Measurements from ENCODE around the gene PARD3.
"Not testable (repeated sequence)": the region's sequence is repeated elsewhere in the genome, so short reads cannot be mapped to it uniquely, and the experiment has no call there.

Gene PARD3

DNA sequence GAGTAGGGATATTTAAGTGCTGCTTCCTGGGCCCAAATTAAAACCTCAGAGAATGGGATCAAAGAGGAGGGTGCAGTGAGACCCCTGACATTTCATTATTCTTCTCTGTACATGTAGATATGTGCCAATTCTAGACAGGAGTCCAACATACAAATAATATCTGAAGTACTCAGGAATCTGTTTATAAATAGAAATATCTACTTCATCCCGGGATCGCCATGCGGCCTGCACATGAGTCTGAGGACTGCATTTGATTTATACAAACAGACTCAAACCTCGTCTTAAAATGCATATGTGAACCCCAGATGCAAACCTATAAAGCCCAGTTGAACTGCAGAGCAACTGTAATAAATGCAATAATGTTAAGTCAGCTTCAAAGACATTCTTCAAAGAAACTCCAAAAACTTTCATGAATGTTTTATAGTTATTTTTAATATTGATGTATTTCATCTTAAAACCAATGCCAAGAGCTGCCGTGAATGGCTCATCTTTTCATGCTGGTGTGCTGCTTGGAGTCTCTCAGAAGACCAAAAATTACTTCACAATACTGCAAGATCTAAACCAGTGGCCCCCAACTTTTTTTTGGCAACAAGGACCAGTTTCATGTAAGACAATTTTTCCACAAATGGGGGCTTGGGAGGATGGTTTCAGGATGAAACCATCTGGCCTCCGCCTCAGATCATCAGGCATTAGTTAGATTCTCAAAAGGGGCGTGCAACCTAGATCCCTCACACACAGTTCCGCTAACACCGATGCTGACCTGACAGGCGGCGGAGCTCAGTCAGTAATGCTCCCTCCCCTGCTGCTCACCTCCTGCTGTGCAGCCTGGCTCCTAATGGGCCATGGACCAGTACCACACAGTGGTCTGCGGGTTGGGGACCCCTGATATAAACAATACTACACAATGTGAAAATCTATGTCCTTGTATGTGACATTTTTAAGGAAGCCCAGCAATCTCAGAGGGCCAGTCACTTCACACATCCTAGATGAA lies 166.9 kb downstream of the PARD3 start:
- no peaks in the 10 kb centered on the region for H3K27me3 ChIP-seq (ENCODE audit: control insufficient read depth, insufficient read depth, low read length)
- H3K4me1 ChIP-seq: no peaks in the 10 kb centered on the region
- no peak overlapping the region for H3K9ac ChIP-seq
- peaks cover 17% of the 10 kb centered on the region for H3K79me2 ChIP-seq
- H3K9me3 ChIP-seq (ENCODE audit: control insufficient read depth, low read length): no peaks in the 10 kb centered on the region
- H3K27ac ChIP-seq: no peak overlapping the region
- H3K36me3 ChIP-seq (ENCODE audit: control insufficient read depth, insufficient read depth, low read length): no peaks in the 10 kb centered on the region
- TF ChIP-seq, protein P1, sequence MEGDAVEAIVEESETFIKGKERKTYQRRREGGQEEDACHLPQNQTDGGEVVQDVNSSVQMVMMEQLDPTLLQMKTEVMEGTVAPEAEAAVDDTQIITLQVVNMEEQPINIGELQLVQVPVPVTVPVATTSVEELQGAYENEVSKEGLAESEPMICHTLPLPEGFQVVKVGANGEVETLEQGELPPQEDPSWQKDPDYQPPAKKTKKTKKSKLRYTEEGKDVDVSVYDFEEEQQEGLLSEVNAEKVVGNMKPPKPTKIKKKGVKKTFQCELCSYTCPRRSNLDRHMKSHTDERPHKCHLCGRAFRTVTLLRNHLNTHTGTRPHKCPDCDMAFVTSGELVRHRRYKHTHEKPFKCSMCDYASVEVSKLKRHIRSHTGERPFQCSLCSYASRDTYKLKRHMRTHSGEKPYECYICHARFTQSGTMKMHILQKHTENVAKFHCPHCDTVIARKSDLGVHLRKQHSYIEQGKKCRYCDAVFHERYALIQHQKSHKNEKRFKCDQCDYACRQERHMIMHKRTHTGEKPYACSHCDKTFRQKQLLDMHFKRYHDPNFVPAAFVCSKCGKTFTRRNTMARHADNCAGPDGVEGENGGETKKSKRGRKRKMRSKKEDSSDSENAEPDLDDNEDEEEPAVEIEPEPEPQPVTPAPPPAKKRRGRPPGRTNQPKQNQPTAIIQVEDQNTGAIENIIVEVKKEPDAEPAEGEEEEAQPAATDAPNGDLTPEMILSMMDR (IDR thresholded peaks at IDR 0.05): no peak
- no peak overlapping the region for H3K4me3 ChIP-seq (ENCODE audit: low read depth, low read length)
- H3K4me2 ChIP-seq (ENCODE audit: low read length): no peak overlapping the region
- H2AFZ ChIP-seq: no peak overlapping the region

DNA sequence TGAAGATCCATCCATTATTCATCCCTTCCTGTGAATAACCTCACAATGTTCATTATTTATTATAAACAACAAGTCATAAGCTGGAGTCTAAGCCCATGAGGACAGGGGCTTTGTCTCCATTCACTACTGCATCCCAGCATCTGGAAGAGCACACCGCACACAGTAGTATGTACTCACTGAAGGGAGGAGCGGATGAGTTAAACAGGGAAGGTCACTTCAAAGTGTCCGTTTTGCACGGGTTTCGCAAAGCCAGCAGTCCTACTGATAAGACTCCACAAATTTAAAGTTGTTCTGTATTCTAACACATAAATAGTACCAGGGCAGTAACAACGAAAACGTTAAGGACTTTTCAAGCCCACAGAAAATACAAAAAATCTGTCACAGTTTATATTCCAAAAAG lies 167.9 kb downstream of the PARD3 start:
- H3K9me3 ChIP-seq (ENCODE audit: control insufficient read depth, low read length): no peaks in the 10 kb centered on the region
- H3K27me3 ChIP-seq (ENCODE audit: control insufficient read depth, insufficient read depth, low read length): no peaks in the 10 kb centered on the region
- H2AFZ ChIP-seq: no peak overlapping the region
- H3K4me1 ChIP-seq: no peaks in the 10 kb centered on the region
- no peak overlapping the region for H3K9ac ChIP-seq
- H3K4me3 ChIP-seq (ENCODE audit: low read depth, low read length): no peak overlapping the region
- H3K79me2 ChIP-seq: peaks cover 8% of the 10 kb centered on the region
- no peak overlapping the region for H3K4me2 ChIP-seq (ENCODE audit: low read length)
- no peak overlapping the region for H3K27ac ChIP-seq
- TF ChIP-seq, protein P1 (IDR thresholded peaks at IDR 0.05): no peak
- no peaks in the 10 kb centered on the region for H3K36me3 ChIP-seq (ENCODE audit: control insufficient read depth, insufficient read depth, low read length)

DNA sequence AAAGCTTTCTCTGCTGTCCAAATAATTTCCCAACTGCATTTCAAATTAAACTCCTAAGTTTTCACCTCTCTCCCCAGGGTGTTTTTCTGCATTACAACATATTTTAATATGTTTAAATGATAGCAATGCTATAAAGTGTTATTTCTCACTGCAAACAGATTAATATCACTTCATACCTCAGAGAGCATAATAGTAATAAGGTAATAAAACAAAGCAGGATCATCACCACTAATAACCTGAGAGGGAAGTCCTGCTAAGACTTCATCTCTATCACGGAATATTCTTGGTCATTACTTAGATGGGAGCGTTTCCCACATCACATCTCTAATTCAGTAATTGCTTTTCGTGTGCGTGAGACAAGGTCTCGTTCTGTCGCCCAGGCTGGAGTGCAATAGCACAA lies 168.8 kb downstream of the PARD3 start:
- Histone ChIP-seq H3K4me2 (ENCODE audit: low read length) (no peak overlapping the region), H3K36me3 (ENCODE audit: control insufficient read depth, insufficient read depth, low read length) (no peaks in the 10 kb centered on the region), H2AFZ (no peak overlapping the region), H3K9me3 (ENCODE audit: control insufficient read depth, low read length) (no peaks in the 10 kb centered on the region), H3K9ac (no peak overlapping the region), H3K4me3 (ENCODE audit: low read depth, low read length) (no peak overlapping the region), H3K4me1 (no peaks in the 10 kb centered on the region), H3K79me2 (peaks cover 5% of the 10 kb centered on the region), H3K27ac (no peak overlapping the region), H3K27me3 (ENCODE audit: control insufficient read depth, insufficient read depth, low read length) (no peaks in the 10 kb centered on the region)
- TF ChIP-seq, protein P1 (IDR thresholded peaks at IDR 0.05): no peak

DNA sequence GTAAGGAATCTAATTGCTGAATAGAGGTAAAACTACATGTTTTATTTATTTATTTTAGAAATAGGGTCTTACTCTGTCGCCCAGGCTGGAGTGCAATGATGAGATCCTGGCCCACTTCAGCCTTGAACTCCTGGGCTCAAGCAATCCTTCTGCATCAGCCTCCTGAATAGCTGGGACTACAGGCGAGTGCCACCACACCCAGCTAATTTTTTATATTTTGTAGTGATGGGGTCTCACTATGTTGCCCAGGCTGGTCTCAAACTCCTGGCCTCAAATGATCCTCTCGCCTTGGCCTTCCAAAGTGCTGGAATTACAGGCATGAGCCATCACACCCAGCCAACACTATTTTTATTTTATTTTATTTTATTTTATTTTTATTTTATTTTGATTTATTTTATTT lies 170.3 kb downstream of the PARD3 start:
- H3K36me3 ChIP-seq (ENCODE audit: control insufficient read depth, insufficient read depth, low read length); H3K4me1 ChIP-seq; H3K79me2 ChIP-seq; H3K27me3 ChIP-seq (ENCODE audit: control insufficient read depth, insufficient read depth, low read length); H2AFZ ChIP-seq; H3K9me3 ChIP-seq (ENCODE audit: control insufficient read depth, low read length); H3K27ac ChIP-seq; H3K4me3 ChIP-seq (ENCODE audit: low read depth, low read length); H3K4me2 ChIP-seq (ENCODE audit: low read length); H3K9ac ChIP-seq: not testable (repeated sequence)

DNA sequence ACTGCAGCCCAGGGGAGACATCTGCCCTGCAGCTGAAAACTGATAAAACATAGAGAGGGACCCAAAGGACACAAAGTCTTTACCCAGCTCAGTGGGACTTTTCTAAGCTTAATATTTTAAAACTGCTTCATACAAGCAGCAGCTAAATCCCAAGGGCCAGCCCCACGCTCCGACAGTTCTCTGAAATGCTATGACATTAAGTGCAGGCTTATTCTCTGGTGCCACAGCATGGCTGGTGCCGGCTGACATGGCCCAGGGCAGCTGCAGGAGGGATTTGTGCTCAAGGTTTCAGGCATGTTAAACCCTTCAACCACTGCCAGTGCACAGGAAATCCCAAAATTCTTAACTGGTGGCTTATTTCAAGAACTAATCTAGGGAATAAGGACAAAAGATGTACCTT lies 170.9 kb downstream of the PARD3 start:
- Histone ChIP-seq H3K27ac (no peak overlapping the region), H3K4me2 (ENCODE audit: low read length) (no peak overlapping the region), H3K79me2 (peaks cover 3% of the 10 kb centered on the region), H3K9ac (no peak overlapping the region), H3K4me3 (ENCODE audit: low read depth, low read length) (no peak overlapping the region), H2AFZ (no peak overlapping the region), H3K4me1 (no peaks in the 10 kb centered on the region), H3K36me3 (ENCODE audit: control insufficient read depth, insufficient read depth, low read length) (no peaks in the 10 kb centered on the region), H3K9me3 (ENCODE audit: control insufficient read depth, low read length) (no peaks in the 10 kb centered on the region), H3K27me3 (ENCODE audit: control insufficient read depth, insufficient read depth, low read length) (no peaks in the 10 kb centered on the region)
- TF ChIP-seq, protein P1 (IDR thresholded peaks at IDR 0.05): no peak

All from parathyroid adenoma (tissue), 2 donors.